ENCODE data around the gene CRIP1.

CRIP1 gene

DNA sequence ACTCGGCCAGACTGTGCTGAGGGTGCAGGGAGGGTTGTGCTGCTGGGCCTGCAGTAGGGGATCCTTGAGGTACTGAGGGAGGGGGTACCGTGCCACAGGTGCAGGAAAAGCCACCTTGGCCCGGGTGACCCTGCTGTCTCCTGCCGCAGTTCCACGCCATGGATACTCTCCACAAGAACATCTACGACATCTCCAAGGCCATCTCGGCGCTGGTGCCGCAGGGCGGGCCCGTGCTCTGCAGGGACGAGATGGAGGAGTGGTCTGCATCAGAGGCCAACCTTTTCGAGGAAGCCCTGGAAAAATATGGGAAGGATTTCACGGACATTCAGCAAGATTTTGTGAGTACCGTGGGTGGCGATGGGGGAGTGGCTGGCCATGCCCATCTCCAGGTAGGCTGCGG lies 26.1 kb upstream of the CRIP1 start:
- DNase-seq (ENCODE audit: extremely low read depth, insufficient read length): no peak
- Histone ChIP-seq H3K27me3 (replicated peaks; ENCODE audit: control insufficient read depth, insufficient read depth, low read length) (no peaks in the 10 kb centered on the region), H3K4me3 (replicated peaks; ENCODE audit: low read depth, low read length) (no peak overlapping the region), H3K36me3 (ENCODE audit: control insufficient read depth, insufficient read depth, low read length) (peaks cover 27% of the 10 kb centered on the region)
- TF ChIP-seq, protein P1, sequence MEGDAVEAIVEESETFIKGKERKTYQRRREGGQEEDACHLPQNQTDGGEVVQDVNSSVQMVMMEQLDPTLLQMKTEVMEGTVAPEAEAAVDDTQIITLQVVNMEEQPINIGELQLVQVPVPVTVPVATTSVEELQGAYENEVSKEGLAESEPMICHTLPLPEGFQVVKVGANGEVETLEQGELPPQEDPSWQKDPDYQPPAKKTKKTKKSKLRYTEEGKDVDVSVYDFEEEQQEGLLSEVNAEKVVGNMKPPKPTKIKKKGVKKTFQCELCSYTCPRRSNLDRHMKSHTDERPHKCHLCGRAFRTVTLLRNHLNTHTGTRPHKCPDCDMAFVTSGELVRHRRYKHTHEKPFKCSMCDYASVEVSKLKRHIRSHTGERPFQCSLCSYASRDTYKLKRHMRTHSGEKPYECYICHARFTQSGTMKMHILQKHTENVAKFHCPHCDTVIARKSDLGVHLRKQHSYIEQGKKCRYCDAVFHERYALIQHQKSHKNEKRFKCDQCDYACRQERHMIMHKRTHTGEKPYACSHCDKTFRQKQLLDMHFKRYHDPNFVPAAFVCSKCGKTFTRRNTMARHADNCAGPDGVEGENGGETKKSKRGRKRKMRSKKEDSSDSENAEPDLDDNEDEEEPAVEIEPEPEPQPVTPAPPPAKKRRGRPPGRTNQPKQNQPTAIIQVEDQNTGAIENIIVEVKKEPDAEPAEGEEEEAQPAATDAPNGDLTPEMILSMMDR (IDR thresholded peaks at IDR 0.05; ENCODE audit: insufficient read depth, low read length, poor library complexity, severe bottlenecking): no peak

DNA sequence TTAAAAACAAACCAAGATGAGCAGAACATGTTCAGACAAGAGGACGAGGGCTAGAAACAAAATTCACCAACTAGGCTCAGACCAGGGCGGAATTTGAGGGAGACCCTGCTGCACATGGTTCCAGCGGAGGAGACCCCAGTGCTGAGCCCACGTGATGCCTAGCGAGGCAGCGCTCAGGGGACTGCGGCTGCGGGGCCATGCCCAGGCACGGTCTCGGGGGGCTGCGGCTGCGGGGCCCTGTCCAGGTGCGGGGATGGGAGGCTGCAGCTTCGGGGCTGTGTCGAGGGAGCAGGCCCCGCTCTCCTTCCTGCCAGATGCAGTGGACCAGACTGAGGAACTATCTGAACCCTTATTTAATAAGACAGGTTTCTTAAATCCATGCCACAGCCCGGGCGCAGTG lies 24.8 kb upstream of the CRIP1 start:
- Histone ChIP-seq H3K4me3 (replicated peaks; ENCODE audit: low read depth, low read length) (no peak overlapping the region), H3K27me3 (replicated peaks; ENCODE audit: control insufficient read depth, insufficient read depth, low read length) (no peaks in the 10 kb centered on the region), H3K36me3 (ENCODE audit: control insufficient read depth, insufficient read depth, low read length) (peaks cover 23% of the 10 kb centered on the region)
- TF ChIP-seq, protein P1 (IDR thresholded peaks at IDR 0.05; ENCODE audit: insufficient read depth, low read length, poor library complexity, severe bottlenecking): no peak
- DNase-seq (ENCODE audit: extremely low read depth, insufficient read length): no peak

DNA sequence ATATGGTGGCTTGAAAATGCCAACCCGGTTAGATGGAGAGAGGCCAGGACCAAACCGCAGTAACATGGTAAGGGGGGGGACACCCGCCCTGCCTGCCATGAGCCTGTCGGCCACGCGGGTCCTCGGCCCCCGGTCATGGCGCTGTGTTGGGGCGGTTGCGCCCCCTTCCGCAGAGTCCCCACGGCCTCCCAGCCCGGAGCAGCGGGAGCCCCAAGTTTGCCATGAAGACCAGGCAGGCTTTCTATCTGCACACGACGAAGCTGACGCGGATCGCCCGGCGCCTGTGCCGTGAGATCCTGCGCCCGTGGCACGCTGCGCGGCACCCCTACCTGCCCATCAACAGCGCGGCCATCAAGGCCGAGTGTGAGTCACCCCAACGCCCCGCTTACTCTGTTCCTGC lies 22.2 kb upstream of the CRIP1 start:
- Histone ChIP-seq H3K36me3 (ENCODE audit: control insufficient read depth, insufficient read depth, low read length) (peaks cover 23% of the 10 kb centered on the region), H3K27me3 (replicated peaks; ENCODE audit: control insufficient read depth, insufficient read depth, low read length) (no peaks in the 10 kb centered on the region), H3K4me3 (replicated peaks; ENCODE audit: low read depth, low read length) (no peak overlapping the region)
- TF ChIP-seq, protein P1 (IDR thresholded peaks at IDR 0.05; ENCODE audit: insufficient read depth, low read length, poor library complexity, severe bottlenecking): no peak
- no peak for DNase-seq (ENCODE audit: extremely low read depth, insufficient read length)

DNA sequence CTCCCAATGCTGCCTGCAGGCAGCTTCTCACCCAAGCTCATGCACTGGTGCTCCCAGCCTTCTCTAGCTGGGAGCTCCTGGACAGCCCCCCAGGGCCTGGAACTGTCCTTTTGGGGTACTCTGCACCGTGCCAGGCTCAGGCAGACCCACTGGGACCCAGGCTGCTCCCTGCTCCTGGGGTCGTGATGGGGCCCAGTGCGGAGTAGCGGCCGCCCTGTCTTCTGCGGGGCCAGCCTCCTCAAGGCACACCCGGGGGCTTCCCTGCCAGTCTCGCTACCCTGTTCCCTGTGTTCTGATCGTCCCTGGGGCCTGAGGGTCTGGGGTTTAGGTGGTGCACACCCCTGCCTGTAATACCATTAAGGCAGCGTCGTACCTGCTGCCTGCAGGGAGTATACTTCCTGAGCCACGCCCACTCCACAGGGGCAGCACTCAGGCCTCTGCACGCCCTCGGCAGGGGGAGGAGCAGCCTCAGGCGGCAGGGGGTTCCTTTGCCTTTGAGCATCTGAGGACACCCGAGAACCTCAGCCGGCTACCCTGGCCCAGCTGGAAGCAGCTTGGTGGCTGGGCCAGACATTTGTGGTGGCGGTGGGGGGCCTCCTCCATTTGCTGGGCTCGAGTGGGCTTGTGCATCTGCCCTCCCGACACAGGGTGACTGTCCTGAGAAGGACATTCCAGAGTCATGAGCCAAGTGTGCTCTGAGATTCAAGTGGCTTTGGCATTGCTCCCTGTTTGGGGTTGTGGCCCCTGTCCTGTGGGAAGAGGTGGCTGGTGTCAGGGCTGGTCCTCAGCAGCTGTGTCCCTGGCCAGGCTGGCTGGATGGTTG lies 21.3 kb upstream of the CRIP1 start:
- no peaks in the 10 kb centered on the region for H3K27me3 ChIP-seq (replicated peaks; ENCODE audit: control insufficient read depth, insufficient read depth, low read length)
- no peak for DNase-seq (ENCODE audit: extremely low read depth, insufficient read length)
- TF ChIP-seq, protein P1 (IDR thresholded peaks at IDR 0.05; ENCODE audit: insufficient read depth, low read length, poor library complexity, severe bottlenecking): no peak
- H3K36me3 ChIP-seq (ENCODE audit: control insufficient read depth, insufficient read depth, low read length): peaks cover 21% of the 10 kb centered on the region
- no peak overlapping the region for H3K4me3 ChIP-seq (replicated peaks; ENCODE audit: low read depth, low read length)

DNA sequence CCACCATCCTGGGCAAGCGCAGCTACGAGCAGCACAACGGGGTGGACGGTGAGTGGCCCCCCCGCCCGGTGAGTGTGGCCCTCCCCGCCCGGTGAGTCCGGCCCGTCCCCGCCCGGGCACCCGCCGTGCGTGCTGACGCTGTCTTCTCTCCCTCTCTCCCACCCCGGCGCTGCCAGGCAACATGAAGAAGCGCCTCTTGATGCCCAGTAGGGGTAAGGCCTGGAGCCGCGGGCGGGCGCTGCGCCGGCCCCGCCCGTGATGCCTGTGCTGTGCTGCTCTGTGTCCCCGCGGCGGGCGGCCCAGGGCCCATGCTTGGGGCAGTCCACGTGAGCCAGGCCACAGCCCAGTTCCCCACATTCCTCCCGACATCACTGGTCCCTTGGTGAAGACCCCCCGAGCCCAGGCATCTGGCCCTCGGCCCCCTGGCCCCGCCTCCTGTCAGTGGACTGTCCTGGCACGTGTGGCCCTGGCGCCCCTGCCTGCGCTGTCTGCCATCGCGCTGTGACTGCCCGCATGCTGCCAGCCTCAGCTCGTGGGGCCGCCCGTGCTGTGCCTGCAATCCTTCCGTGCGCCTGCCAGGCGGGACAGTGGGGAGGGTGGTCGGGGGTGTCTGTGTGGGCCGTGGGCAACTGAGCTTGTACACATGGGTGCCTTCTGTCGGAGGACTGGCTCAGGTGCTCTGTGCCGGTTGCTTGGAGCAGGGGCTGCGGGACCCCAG lies 20.0 kb upstream of the CRIP1 start:
- H3K27me3 ChIP-seq (replicated peaks; ENCODE audit: control insufficient read depth, insufficient read depth, low read length): no peaks in the 10 kb centered on the region
- TF ChIP-seq, protein P1 (IDR thresholded peaks at IDR 0.05; ENCODE audit: insufficient read depth, low read length, poor library complexity, severe bottlenecking): no peak
- peaks cover 20% of the 10 kb centered on the region for H3K36me3 ChIP-seq (ENCODE audit: control insufficient read depth, insufficient read depth, low read length)
- no peak overlapping the region for H3K4me3 ChIP-seq (replicated peaks; ENCODE audit: low read depth, low read length)
- DNase-seq (ENCODE audit: extremely low read depth, insufficient read length): no peak
